Measurements from ENCODE around the gene QRICH1.

The QRICH1 gene, protein sequence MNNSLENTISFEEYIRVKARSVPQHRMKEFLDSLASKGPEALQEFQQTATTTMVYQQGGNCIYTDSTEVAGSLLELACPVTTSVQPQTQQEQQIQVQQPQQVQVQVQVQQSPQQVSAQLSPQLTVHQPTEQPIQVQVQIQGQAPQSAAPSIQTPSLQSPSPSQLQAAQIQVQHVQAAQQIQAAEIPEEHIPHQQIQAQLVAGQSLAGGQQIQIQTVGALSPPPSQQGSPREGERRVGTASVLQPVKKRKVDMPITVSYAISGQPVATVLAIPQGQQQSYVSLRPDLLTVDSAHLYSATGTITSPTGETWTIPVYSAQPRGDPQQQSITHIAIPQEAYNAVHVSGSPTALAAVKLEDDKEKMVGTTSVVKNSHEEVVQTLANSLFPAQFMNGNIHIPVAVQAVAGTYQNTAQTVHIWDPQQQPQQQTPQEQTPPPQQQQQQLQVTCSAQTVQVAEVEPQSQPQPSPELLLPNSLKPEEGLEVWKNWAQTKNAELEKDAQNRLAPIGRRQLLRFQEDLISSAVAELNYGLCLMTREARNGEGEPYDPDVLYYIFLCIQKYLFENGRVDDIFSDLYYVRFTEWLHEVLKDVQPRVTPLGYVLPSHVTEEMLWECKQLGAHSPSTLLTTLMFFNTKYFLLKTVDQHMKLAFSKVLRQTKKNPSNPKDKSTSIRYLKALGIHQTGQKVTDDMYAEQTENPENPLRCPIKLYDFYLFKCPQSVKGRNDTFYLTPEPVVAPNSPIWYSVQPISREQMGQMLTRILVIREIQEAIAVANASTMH

GRCh38 chr3:49093853-49094767 lies at the start of gene QRICH1:
QRICH1 (minus strand) TSS chr3:49094071; CDS start chr3:49077017, 17,054 bp downstream.
- peak; percentile 99 for DNase-seq

DNA sequence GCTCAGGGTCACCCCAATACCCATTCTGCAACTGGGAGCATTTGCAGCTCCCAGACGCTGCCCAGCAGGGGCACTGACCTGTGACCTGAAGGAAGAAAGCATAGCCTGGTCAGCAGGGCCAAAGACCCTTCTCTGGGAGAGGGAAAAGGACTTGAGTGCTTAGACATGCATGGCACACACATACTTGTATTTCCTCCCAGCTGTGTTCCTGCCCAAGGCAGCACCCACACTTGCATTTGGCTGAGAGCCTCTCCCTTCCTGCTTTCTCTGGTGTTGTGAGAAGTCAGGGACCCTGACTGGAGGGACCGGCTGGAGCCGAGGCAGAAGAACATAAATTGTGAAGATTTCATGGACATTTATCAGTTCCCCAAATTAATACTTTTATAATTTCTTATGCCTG lies 46.2 kb upstream of the QRICH1 start:
- DNase-seq, result no peak

- no peak for DNase-seq
These were observed 41.6 kb upstream of the QRICH1 start for GRCh38 chr3:49135499-49135898.

DNA sequence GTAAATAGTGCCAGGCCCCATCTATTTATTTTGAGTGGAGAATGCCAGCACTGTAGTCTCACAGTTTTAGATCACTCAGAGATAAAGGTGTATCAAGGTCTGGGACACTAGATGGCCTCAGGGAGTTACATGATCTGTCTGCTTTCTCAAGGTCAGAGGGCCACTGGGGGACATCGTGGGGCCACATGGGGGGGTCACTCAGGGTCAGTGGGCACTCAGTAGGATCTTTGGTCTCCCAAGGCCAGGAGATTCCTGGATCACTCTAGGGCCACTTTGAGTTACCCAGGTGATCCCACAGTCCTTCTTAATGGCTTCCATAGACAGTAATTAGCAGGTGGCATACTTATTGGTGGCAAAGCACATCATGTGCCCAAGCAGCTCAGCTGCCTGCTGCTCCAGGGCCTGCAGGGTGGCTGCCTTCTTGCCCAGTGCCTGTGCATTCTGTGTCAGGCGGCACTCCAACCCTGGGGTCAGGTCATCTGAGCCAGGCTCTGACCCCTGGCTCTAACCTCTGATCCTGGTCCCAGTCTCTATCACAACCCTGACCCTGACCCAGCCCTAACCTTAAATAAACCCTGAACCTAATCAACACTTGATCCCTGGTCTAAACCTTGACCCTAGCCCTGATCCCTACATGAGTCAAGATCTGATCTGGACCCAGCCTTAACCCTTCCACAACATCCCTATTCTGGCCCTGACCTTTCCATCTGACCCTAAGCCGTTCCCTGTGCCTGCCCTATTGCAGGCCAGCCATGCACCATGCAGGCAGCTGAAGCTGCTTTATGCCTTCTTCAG lies 40.8 kb upstream of the QRICH1 start:
- no peak for DNase-seq

DNA sequence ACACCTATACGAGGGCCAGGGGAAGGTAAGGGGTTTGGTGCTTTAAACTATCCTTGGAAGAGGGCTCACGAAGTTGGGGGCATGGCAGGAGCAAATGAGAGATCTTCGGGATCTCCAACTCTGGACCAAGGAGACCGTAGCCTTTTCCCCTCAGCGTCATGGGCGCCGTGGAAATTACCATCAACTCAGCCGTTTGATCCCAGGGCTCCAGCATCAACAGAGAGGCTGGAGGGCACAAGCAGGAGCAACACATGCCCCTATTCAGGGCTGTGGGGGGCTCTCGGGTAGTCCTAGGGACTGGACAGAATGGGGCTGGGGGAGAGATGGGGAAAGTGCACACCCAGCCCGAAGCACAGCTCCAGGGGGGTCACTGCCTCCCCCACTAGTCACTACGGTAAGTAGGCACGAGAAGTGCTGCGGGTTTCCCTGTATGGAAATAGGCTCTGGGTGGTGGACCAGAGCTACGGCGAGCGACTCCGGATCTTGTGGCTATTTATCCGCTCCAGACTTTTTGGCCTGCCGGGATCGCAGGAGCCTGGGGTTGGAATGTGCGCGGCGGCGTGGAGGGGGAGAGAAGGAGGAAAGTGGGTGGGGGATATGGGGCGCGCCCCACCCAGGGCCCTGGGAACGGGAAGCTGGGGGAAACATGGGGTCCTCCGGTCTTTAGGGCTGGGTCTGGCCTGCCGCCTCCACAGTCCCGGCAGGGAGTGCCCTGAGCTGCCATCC lies 39.5 kb upstream of the QRICH1 start:
- DNase-seq, result peak; percentile 92

DNA sequence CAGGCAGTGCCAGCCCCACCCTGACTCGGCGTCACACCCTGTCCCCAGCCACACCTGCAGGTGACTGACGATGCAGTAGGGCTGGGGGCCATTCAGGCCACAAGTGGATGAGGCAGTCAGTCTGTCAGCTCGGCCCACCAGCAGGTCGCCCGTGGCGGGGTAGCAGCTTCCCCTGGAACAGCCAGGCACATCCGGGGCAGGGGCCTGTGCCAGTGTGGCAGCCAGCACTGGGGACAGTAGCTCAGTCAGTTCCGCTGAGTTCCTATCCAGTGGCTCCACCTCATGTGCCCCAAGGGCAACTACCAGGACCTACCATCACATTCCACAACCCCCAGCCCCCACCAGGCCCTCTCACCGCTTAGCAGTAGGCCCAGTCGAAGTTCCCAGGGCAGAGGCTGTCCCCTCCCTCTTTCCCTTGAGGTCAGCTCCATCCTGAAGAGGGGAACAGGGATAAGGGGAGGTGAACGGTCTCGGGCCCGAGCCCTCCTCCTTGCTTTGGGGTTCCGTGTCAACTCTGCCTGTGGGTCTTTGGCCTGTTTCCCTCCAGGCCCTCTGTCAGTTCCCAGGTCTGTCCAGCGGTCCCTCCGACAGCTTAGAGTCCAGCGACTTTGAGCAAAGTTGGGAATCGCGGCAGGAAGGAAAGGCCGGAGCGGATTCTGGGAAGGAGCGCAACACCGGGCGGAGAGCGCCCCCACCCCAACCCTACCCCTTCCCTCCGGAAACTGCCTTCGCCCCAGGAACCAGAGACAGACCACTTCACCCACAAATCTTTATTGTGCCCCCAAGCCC lies 38.8 kb upstream of the QRICH1 start, which contains the start of gene LAMB2:
LAMB2 (minus strand) TSS at position 614 of the 789 bp plus-strand sequence; CDS start at position 431, 183 bp downstream.
- DNase-seq, result peak; percentile 78

- DNase-seq, result no peak
These were observed 38.2 kb upstream of the QRICH1 start for GRCh38 chr3:49132073-49132436.

- DNase-seq, result no peak
These were observed 37.7 kb upstream of the QRICH1 start for GRCh38 chr3:49131576-49131975.

DNA sequence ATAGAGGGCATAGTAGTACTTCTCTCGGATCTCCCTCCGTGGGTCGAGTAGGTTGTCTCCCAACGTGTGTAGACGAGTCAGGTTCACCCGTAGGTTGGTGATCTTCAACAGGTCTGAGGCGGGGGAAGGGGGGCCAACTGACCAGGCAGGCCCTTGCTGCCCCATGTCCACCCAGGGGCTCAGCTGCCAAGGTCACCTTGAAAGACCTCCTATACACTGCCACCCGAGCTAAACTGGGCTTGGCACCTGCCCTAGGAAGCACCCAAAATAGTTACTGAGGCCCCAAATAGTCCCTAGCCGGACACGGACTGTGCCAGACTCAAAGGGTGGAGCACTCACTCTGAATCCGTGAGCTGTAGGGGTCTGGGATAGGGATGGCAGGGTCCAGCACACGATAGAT lies 37.2 kb upstream of the QRICH1 start:
- DNase-seq, result no peak

GRCh38 chr3:49124991-49125670 lies 31.3 kb upstream of the QRICH1 start:
- DNase-seq, result no peak

- no peak for DNase-seq
These were observed 30.3 kb upstream of the QRICH1 start for GRCh38 chr3:49124203-49124602.

DNA sequence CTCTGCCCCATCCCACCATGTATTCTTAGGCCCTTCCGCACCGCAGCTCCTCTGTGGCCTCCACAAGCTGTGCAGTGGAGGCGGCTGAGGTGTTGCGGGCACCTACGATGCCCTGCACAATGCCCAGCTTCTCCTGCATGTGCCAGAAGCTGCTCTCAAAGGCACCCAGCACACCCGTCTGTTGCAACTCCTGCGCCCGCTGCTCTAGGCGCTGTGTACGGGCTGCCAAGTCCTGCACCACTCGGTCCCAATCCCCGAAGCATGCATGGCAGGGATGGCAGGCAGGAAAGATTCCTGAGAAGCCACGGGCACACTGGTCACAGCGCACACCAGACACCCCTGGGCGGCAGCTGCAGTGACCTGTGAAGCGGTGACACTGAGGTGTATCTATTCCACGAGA lies 29.8 kb upstream of the QRICH1 start:
- no peak for DNase-seq

- DNase-seq, result no peak
These were observed 29.1 kb upstream of the QRICH1 start for GRCh38 chr3:49122886-49123545.

- DNase-seq, result no peak
These were observed 28.6 kb upstream of the QRICH1 start for GRCh38 chr3:49122451-49122850.

- DNase-seq, result no peak
These were observed 28.2 kb upstream of the QRICH1 start for GRCh38 chr3:49122022-49122421.

- DNase-seq, result no peak
These were observed 27.4 kb upstream of the QRICH1 start for GRCh38 chr3:49121132-49121736.

GRCh38 chr3:49120438-49121131 lies 26.7 kb upstream of the QRICH1 start, which contains the start of gene USP19:
USP19 (minus strand) TSS chr3:49120823; CDS start chr3:49119145, 1,678 bp downstream.
- DNase-seq, result peak; percentile 92

- DNase-seq, result no peak
These were observed 26.2 kb upstream of the QRICH1 start for GRCh38 chr3:49120096-49120437.
